ENCODE measurements around the gene MAFF.
A peak's percentile ranks its signal among the peaks of the same experiment; 100 is the strongest.

Gene MAFF

GRCh38 chr22:38220163-38220562 lies 18.4 kb downstream of the MAFF start:
- DNase-seq, result no peak
- TF ChIP-seq GATA1 (IDR thresholded peaks at IDR 0.05; ENCODE audit: low read depth, low read length), result no peak
- no peak for TF ChIP-seq POLR2A (IDR thresholded peaks at IDR 0.05; ENCODE audit: low read length)

GRCh38 chr22:38220653-38221386 lies 19.0 kb downstream of the MAFF start:
- no peak for TF ChIP-seq GATA1 (IDR thresholded peaks at IDR 0.05; ENCODE audit: low read depth, low read length)
- no peak for TF ChIP-seq POLR2A (IDR thresholded peaks at IDR 0.05; ENCODE audit: low read length)
- DNase-seq, result no peak

GRCh38 chr22:38221407-38221806 lies 19.6 kb downstream of the MAFF start:
- DNase-seq, result no peak
- no peak for TF ChIP-seq GATA1 (IDR thresholded peaks at IDR 0.05; ENCODE audit: low read depth, low read length)
- TF ChIP-seq POLR2A (IDR thresholded peaks at IDR 0.05; ENCODE audit: low read length), result no peak

- TF ChIP-seq POLR2A (IDR thresholded peaks at IDR 0.05; ENCODE audit: low read length), result no peak
- no peak for TF ChIP-seq GATA1 (IDR thresholded peaks at IDR 0.05; ENCODE audit: low read depth, low read length)
- DNase-seq, result no peak
Observed at GRCh38 chr22:38221908-38222796, 20.4 kb downstream of the MAFF start.

- no peak for DNase-seq
- TF ChIP-seq GATA1 (IDR thresholded peaks at IDR 0.05; ENCODE audit: low read depth, low read length) (no peak), POLR2A (IDR thresholded peaks at IDR 0.05; ENCODE audit: low read length) (no peak)
Observed at GRCh38 chr22:38222797-38223119, 21.0 kb downstream of the MAFF start.

- no peak for TF ChIP-seq GATA1 (IDR thresholded peaks at IDR 0.05; ENCODE audit: low read depth, low read length)
- no peak for TF ChIP-seq POLR2A (IDR thresholded peaks at IDR 0.05; ENCODE audit: low read length)
- DNase-seq, result no peak
Observed at GRCh38 chr22:38223289-38223960, 21.6 kb downstream of the MAFF start.

GRCh38 chr22:38226853-38227649 lies 25.3 kb downstream of the MAFF start:
- no peak for DNase-seq
- TF ChIP-seq GATA1 (IDR thresholded peaks at IDR 0.05; ENCODE audit: low read depth, low read length) (no peak), POLR2A (IDR thresholded peaks at IDR 0.05; ENCODE audit: low read length) (no peak)

GRCh38 chr22:38228326-38228872 lies 26.6 kb downstream of the MAFF start:
- TF ChIP-seq GATA1 (IDR thresholded peaks at IDR 0.05; ENCODE audit: low read depth, low read length) (no peak), POLR2A (IDR thresholded peaks at IDR 0.05; ENCODE audit: low read length) (no peak)
- no peak for DNase-seq

- peak in 1 of 2 experiments; percentile 49 for DNase-seq
- TF ChIP-seq GATA1 (IDR thresholded peaks at IDR 0.05; ENCODE audit: low read depth, low read length) (no peak), POLR2A (IDR thresholded peaks at IDR 0.05; ENCODE audit: low read length) (no peak)
Observed at GRCh38 chr22:38228873-38229740, 27.3 kb downstream of the MAFF start.

GRCh38 chr22:38230108-38230825 lies 28.5 kb downstream of the MAFF start:
- TF ChIP-seq POLR2A (IDR thresholded peaks at IDR 0.05; ENCODE audit: low read length) (no peak), GATA1 (IDR thresholded peaks at IDR 0.05; ENCODE audit: low read depth, low read length) (no peak)
- DNase-seq, result peak; percentile 43 to 66

GRCh38 chr22:38230916-38231315 lies 29.1 kb downstream of the MAFF start:
- TF ChIP-seq GATA1 (IDR thresholded peaks at IDR 0.05; ENCODE audit: low read depth, low read length), result no peak
- DNase-seq, result no peak

GRCh38 chr22:38232196-38232595 lies 30.4 kb downstream of the MAFF start:
- DNase-seq, result no peak
- no peak for TF ChIP-seq GATA1 (IDR thresholded peaks at IDR 0.05; ENCODE audit: low read depth, low read length)
- no peak for TF ChIP-seq POLR2A (IDR thresholded peaks at IDR 0.05; ENCODE audit: low read length)
